ENCODE data around the gene ANTXR1. TPM values are rescaled to one million over a fixed set of nuclear protein-coding genes. Genes with fewer than 3 reads are reported as not detected.

Gene ANTXR1
- total and polyA plus RNA-seq, 9 of the 15 experiments (the other 6 are each of a cell fraction or from before 2014, with no cell fraction given): 0.07 to 1.00 (median 0.54) TPM

DNA sequence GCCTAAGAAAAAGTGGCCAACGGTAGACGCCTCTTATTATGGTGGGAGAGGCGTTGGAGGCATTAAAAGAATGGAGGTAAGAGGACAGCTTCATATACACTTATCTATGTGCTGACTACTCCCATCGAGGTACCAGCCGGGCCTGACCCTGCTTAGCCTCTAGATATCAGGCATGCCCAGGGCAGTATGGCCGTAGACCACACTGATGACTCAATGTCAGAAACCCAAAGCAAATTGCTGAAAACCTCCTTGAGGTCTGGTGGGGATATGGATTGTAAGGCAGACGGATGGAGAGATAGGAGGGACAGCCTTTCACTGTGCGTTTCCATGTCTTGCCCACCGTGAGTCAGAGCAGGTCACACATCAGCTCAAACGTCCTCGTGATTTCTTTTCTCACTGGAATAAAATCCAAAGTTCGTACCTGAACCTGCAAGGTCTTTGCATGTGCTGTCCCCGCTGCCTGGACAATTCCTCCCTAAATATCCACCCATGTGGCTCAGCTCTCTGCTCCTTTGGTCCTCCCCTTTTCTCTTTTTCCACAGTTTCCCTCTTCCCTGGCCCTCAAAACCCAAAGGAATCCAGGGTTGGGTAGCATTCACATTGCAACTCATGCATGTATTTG is 168.9 kb downstream of the ANTXR1 start:
- peak; percentile 56 for FAIRE-seq
- no TSS peak for BruUV-seq (replicated peaks)
- H3K27ac ChIP-seq (ENCODE audit: extremely low read depth, low read depth, low read length): no peak overlapping the region
- in situ Hi-C loops (cut with MboI): no loop called here
- no peak overlapping the region for H2AFZ ChIP-seq (ENCODE audit: low read depth, low read length)
- no peaks in the 10 kb centered on the region for H3K79me2 ChIP-seq (ENCODE audit: control insufficient read depth, insufficient read depth, low read length)
- no peak overlapping the region for H3K9ac ChIP-seq (ENCODE audit: insufficient read depth in 1 of 2, low read depth in 2 of 2, low read length in 2 of 2)
- CTCF ChIA-PET (ENCODE audit: low intra/inter-chr PET ratio): no interaction called here
- no peak overlapping the region for H3K4me3 ChIP-seq
- H3K9me3 ChIP-seq (replicated peaks; ENCODE audit: control insufficient read depth, insufficient read depth, low read depth, low read length): no peaks in the 10 kb centered on the region
- no peaks in the 10 kb centered on the region for H3K9me1 ChIP-seq (ENCODE audit: control insufficient read depth, insufficient read depth, low read length)
- H3K27me3 ChIP-seq (ENCODE audit: control insufficient read depth in 2 of 2, insufficient read depth in 2 of 2, low read length in 2 of 2): peaks cover 7 to 17% of the 10 kb centered on the region in 2 experiments
- peaks cover 14 to 29% of the 10 kb centered on the region in 2 experiments for H3K4me1 ChIP-seq (replicated peaks in 1 of 2; ENCODE audit: control insufficient read depth in 2 of 2, insufficient read depth in 2 of 2, low read length in 2 of 2)
- no peaks in the 10 kb centered on the region for H3K36me3 ChIP-seq (ENCODE audit: control insufficient read depth, insufficient read depth, low read length)
- peak; percentile 21 to 70 (median 36) for DNase-seq (ENCODE audit: extremely low read depth in 1 of 4, low spot score in 3 of 4)
- H4K20me1 ChIP-seq (replicated peaks; ENCODE audit: control insufficient read depth, insufficient read depth, low read length): no peaks in the 10 kb centered on the region
- POLR2A ChIA-PET: no interaction called here
- no peak overlapping the region; the same call in 1 of the 2 replicates for H3K4me2 ChIP-seq (ENCODE audit: insufficient read depth, low read length)
- ATAC-seq: no peak; the same call in 2 of the 3 replicates
- WGBS (ENCODE audit: insufficient coverage, low coverage, missing lambda C conversion rate): 0% methylated on average over 13 of the region's 13 CpGs
- intact Hi-C loops (cut with micrococcal nuclease): no loop called here
- TF ChIP-seq DPF2 (IDR thresholded peaks at IDR 0.05) (peak; percentile 81), PHF21A (IDR thresholded peaks at IDR 0.05; ENCODE audit: borderline replicate concordance, low read depth) (no peak), ZSCAN29 (IDR thresholded peaks at IDR 0.05) (no peak), GTF2A2 (tag; IDR thresholded peaks at IDR 0.05) (no peak), ASH1L (IDR thresholded peaks at IDR 0.05; ENCODE audit: borderline replicate concordance, low read depth, partially characterized antibody) (no peak), SAP30 (IDR thresholded peaks at IDR 0.05; ENCODE audit: borderline replicate concordance, insufficient read depth, low read depth, low read length, poor library complexity, severe bottlenecking) (no peak), SMARCA4 (IDR thresholded peaks at IDR 0.05) (peak; percentile 88), ARNT (IDR thresholded peaks at IDR 0.05) (no peak), CC2D1A (IDR thresholded peaks at IDR 0.05) (no peak), KAT7 (CRISPR knock-in tag; IDR thresholded peaks at IDR 0.05; ENCODE audit: borderline replicate concordance) (no peak), HMGN3 (IDR thresholded peaks at IDR 0.05; ENCODE audit: borderline replicate concordance, extremely low read depth, insufficient read length, low read depth, low read length) (no peak), SMARCA5 (IDR thresholded peaks at IDR 0.05) (no peak), KHSRP (IDR thresholded peaks at IDR 0.05) (no peak), KDM5B (IDR thresholded peaks at IDR 0.05; ENCODE audit: insufficient replicate concordance, low read depth, low read length) (no peak), YY1 (IDR thresholded peaks at IDR 0.05; ENCODE audit: borderline replicate concordance in 1 of 3, control insufficient read depth in 1 of 3, extremely low read depth in 1 of 3, insufficient read depth in 3 of 3, insufficient read length in 1 of 3, insufficient replicate concordance in 2 of 3, low read depth in 1 of 3, low read length in 2 of 3) (peak in 1 of 3 experiments; percentile 27), ZNF347 (CRISPR knock-in tag; IDR thresholded peaks at IDR 0.05; ENCODE audit: low read depth) (no peak)
- TF ChIP-seq, protein P1, sequence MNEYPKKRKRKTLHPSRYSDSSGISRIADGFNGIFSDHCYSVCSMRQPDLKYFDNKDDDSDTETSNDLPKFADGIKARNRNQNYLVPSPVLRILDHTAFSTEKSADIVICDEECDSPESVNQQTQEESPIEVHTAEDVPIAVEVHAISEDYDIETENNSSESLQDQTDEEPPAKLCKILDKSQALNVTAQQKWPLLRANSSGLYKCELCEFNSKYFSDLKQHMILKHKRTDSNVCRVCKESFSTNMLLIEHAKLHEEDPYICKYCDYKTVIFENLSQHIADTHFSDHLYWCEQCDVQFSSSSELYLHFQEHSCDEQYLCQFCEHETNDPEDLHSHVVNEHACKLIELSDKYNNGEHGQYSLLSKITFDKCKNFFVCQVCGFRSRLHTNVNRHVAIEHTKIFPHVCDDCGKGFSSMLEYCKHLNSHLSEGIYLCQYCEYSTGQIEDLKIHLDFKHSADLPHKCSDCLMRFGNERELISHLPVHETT (CRISPR knock-in tag; conservative IDR thresholded peaks at IDR 0.05 in 1 of 2, IDR thresholded peaks at IDR 0.05 in 1 of 2): no peak; a peak in 1 of 4 replicates
- TF ChIP-seq, protein P2, sequence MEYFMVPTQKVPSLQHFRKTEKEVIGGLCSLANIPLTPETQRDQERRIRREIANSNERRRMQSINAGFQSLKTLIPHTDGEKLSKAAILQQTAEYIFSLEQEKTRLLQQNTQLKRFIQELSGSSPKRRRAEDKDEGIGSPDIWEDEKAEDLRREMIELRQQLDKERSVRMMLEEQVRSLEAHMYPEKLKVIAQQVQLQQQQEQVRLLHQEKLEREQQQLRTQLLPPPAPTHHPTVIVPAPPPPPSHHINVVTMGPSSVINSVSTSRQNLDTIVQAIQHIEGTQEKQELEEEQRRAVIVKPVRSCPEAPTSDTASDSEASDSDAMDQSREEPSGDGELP (CRISPR knock-in tag; IDR thresholded peaks at IDR 0.05; ENCODE audit: borderline replicate concordance): no peak; the same call in 1 of the 2 replicates
- TF ChIP-seq, protein P3, sequence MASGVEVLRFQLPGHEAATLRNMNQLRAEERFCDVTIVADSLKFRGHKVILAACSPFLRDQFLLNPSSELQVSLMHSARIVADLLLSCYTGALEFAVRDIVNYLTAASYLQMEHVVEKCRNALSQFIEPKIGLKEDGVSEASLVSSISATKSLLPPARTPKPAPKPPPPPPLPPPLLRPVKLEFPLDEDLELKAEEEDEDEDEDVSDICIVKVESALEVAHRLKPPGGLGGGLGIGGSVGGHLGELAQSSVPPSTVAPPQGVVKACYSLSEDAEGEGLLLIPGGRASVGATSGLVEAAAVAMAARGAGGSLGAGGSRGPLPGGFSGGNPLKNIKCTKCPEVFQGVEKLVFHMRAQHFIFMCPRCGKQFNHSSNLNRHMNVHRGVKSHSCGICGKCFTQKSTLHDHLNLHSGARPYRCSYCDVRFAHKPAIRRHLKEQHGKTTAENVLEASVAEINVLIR (CRISPR knock-in tag; IDR thresholded peaks at IDR 0.05): peak; percentile 21; the same call in 1 of the 2 replicates
